HL-60 (cell line): ENCODE results near the gene RBM38.

Experiments used
- DNase-seq, 2 experiments: peaks; one replicate each; pipeline ENCODE4 v3.0.0-alpha.2; 2010 to 2020; ENCODE audit warnings: low read depth in 1 of 2, low spot score in 1 of 2
- H3K27ac ChIP-seq: fragments of 250-450 bp; sonication (Bioruptor Pico); replicated peaks from 2 replicates; pipeline ENCODE4 v1.5.1; 2020; ENCODE audit warnings: mild to moderate bottlenecking, moderate library complexity
- H3K27me3 ChIP-seq: fragments of 250-450 bp; sonication (Bioruptor Pico); 2 replicates; pipeline ENCODE4 v1.5.1; 2021; ENCODE audit warnings: mild to moderate bottlenecking, moderate library complexity; ENCODE audit not compliant: insufficient read depth, poor library complexity, severe bottlenecking
- H3K4me3 ChIP-seq: replicated peaks from 2 replicates; pipeline ENCODE4 v1.5.1; 2011; ENCODE audit warnings: mild to moderate bottlenecking, control low read depth, low read length; ENCODE audit not compliant: insufficient read depth
- GABPA ChIP-seq: IDR thresholded peaks from 2 replicates; pipeline ENCODE4 v1.6.1; 2012; ENCODE audit warnings: low read depth
- POLR2AphosphoS5 ChIP-seq: IDR thresholded peaks from 2 replicates; pipeline ENCODE4 v1.6.1; 2012; ENCODE audit warnings: low read depth
- SPI1 ChIP-seq: IDR thresholded peaks from 2 replicates; pipeline ENCODE4 v1.6.1; 2012; ENCODE audit warnings: low read depth, mild to moderate bottlenecking, borderline replicate concordance
- TF ChIP-seq, protein P1 (sequence below): IDR thresholded peaks from one replicate; pipeline ENCODE4 v1.5.1; 2011; ENCODE audit warnings: low read length, control low read depth, inconsistent platforms; ENCODE audit not compliant: insufficient read depth
- TF ChIP-seq, protein P2 (sequence below): IDR thresholded peaks from 2 replicates; pipeline ENCODE4 v1.6.1; 2012; ENCODE audit warnings: low read depth; ENCODE audit not compliant: insufficient replicate concordance

The RBM38 gene

DNA sequence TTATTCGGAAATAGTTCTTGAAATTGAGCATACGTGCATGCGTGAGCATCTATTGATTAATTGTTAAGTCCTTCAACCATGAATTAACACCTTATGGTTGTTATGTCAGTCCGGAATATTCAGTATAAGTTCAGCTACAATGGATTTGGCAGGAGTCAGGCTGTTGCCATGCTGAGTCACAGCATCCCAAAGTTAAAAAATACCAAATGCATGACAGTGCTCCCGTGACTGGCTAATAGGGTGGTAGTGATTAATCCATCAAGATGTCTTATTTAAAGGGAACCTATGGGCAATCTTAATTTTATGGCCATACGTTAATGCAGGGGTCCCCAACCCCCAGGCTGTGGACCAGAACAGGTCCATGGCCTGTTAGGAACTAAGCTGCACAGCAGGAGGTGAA is 29.7 kb upstream of the RBM38 start:
- no peaks in the 10 kb centered on the region for H3K27me3 ChIP-seq
- no peak for DNase-seq
- no peak overlapping the region for H3K4me3 ChIP-seq
- TF ChIP-seq, protein P1, sequence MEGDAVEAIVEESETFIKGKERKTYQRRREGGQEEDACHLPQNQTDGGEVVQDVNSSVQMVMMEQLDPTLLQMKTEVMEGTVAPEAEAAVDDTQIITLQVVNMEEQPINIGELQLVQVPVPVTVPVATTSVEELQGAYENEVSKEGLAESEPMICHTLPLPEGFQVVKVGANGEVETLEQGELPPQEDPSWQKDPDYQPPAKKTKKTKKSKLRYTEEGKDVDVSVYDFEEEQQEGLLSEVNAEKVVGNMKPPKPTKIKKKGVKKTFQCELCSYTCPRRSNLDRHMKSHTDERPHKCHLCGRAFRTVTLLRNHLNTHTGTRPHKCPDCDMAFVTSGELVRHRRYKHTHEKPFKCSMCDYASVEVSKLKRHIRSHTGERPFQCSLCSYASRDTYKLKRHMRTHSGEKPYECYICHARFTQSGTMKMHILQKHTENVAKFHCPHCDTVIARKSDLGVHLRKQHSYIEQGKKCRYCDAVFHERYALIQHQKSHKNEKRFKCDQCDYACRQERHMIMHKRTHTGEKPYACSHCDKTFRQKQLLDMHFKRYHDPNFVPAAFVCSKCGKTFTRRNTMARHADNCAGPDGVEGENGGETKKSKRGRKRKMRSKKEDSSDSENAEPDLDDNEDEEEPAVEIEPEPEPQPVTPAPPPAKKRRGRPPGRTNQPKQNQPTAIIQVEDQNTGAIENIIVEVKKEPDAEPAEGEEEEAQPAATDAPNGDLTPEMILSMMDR, result no peak
- H3K27ac ChIP-seq, result no peak overlapping the region

DNA sequence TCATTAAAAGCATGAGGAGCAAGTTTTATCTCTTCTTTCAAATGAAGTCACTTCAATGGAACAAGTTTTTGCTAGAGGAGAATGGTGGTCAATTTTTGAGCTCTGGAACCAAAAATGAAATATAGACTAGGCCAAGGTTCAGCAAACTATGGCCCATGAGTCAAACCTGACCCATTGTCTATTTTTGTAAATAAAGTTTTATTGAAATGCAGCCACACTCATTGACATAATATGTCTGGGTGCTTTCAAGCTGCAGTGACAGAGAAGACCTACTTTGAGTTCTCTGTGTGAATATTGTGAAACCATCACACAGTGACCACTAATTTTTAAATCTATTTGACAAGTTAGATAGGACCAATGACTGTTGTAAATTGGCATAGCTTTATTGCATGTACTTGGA is 26.7 kb upstream of the RBM38 start:
- DNase-seq, result no peak
- TF ChIP-seq, protein P2, sequence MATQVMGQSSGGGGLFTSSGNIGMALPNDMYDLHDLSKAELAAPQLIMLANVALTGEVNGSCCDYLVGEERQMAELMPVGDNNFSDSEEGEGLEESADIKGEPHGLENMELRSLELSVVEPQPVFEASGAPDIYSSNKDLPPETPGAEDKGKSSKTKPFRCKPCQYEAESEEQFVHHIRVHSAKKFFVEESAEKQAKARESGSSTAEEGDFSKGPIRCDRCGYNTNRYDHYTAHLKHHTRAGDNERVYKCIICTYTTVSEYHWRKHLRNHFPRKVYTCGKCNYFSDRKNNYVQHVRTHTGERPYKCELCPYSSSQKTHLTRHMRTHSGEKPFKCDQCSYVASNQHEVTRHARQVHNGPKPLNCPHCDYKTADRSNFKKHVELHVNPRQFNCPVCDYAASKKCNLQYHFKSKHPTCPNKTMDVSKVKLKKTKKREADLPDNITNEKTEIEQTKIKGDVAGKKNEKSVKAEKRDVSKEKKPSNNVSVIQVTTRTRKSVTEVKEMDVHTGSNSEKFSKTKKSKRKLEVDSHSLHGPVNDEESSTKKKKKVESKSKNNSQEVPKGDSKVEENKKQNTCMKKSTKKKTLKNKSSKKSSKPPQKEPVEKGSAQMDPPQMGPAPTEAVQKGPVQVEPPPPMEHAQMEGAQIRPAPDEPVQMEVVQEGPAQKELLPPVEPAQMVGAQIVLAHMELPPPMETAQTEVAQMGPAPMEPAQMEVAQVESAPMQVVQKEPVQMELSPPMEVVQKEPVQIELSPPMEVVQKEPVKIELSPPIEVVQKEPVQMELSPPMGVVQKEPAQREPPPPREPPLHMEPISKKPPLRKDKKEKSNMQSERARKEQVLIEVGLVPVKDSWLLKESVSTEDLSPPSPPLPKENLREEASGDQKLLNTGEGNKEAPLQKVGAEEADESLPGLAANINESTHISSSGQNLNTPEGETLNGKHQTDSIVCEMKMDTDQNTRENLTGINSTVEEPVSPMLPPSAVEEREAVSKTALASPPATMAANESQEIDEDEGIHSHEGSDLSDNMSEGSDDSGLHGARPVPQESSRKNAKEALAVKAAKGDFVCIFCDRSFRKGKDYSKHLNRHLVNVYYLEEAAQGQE, result no peak
- TF ChIP-seq POLR2AphosphoS5 (no peak), SPI1 (no peak), GABPA (no peak)
- TF ChIP-seq, protein P1, result no peak
- no peaks in the 10 kb centered on the region for H3K27me3 ChIP-seq
- no peak overlapping the region for H3K27ac ChIP-seq
- no peak overlapping the region for H3K4me3 ChIP-seq

DNA sequence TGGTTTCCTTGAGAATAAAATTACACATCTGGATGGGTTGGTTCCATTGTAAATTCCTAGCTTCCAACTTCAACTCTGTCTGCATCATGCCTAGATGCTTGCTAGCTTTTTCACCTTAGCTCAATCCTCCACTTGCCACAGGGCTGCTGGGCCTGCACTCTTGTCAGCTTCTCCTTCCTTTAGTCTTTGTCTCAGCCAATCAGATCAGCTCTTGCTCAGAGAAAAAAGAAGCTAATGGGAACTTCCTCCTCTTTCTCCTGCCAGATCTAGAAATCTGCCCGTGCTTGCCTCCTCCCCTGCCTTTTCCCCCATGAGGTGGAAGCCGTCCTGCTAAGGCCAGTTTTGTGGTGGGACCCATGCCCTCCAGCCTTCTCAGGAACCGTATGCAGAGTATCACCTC is 21.6 kb upstream of the RBM38 start:
- Histone ChIP-seq H3K27ac (no peak overlapping the region), H3K27me3 (no peaks in the 10 kb centered on the region), H3K4me3 (no peak overlapping the region)
- peak in 1 of 2 experiments; percentile 75 for DNase-seq
- TF ChIP-seq GABPA (no peak), POLR2AphosphoS5 (no peak), SPI1 (no peak)
- TF ChIP-seq, protein P2, result no peak
- TF ChIP-seq, protein P1, result no peak

DNA sequence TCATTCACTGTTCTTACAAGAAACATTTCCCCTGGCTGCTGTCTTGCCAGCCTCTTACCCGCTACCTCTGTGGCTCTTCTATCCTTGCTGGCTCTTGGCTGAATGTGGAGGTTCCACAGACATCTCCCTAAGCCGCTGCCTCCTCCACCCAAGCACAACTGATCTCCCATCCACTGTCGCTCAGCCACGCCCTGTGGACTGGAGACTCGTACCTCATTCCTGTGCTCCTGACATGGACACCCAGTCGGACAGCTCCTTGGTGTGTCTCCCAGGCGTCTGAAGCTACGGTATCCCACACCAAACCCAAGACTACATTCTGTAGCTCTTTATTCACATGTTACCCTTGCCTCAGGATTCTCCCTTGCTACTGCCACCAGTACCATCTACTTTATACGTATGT is 20.9 kb upstream of the RBM38 start:
- H3K4me3 ChIP-seq, result no peak overlapping the region
- TF ChIP-seq GABPA (no peak), POLR2AphosphoS5 (no peak), SPI1 (no peak)
- TF ChIP-seq, protein P1, result no peak
- TF ChIP-seq, protein P2, result no peak

More for the DNA sequence above, 20.9 kb upstream of the RBM38 start:
- Histone ChIP-seq H3K27me3 (no peaks in the 10 kb centered on the region), H3K27ac (no peak overlapping the region)
- no peak for DNase-seq
